Cardiac muscle cell (in vitro differentiated cells and primary cell): Measurements from ENCODE around the gene CLCA2. TPM values are rescaled to one million over a fixed set of nuclear protein-coding genes. Genes with fewer than 3 reads are reported as not detected.
A peak's percentile ranks its signal among the peaks of the same experiment; 100 is the strongest.

Experiments
- DNase-seq, 2 donors: peaks; one replicate each; pipeline versions ENCODE4 v3.0.0 to v3.0.0-alpha.2; 2010 to 2017; ENCODE audit warnings: low read depth in 1 of 2, low spot score in 1 of 2
- H3K27ac ChIP-seq: fragments of 200-600 bp; sonication (generic); 2 replicates; pipeline ENCODE4 v1.5.1; 2016
- H3K27me3 ChIP-seq: fragments of 200-600 bp; sonication (generic); 2 replicates; pipeline ENCODE4 v1.6.0; 2016; ENCODE audit warnings: control low read depth
- H3K36me3 ChIP-seq: fragments of 200-600 bp; sonication (generic); 2 replicates; pipeline ENCODE4 v1.5.1; 2016; ENCODE audit warnings: control low read depth
- H3K4me1 ChIP-seq: fragments of 200-600 bp; sonication (generic); 2 replicates; pipeline ENCODE4 v1.8.1; 2017; ENCODE audit warnings: low read depth, mild to moderate bottlenecking, mixed run types
- H3K4me3 ChIP-seq: fragments of 200-600 bp; sonication (generic); 2 replicates; pipeline ENCODE4 v1.5.1; 2016; ENCODE audit warnings: mild to moderate bottlenecking
- H3K9me3 ChIP-seq: fragments of 200-600 bp; sonication (generic); 2 replicates; pipeline ENCODE4 v1.5.1; 2017; ENCODE audit warnings: low read depth, mild to moderate bottlenecking, control low read depth
- polyA plus RNA-seq: library from polyadenylated mRNA; unstranded; fragments of >200 nt; fragmentation: Nextera tagmentation; extraction: Ambion mirVana; gene quantifications from 2 replicates; pipeline ENCODE4 v1.2.1, GENCODE V29; 2016
- total RNA-seq: library from RNA; depleted of rRNA; stranded (reverse); fragments of >200 nt; gene quantifications from 2 replicates; pipeline ENCODE4 v1.2.3, GENCODE V29; 2016
- TF ChIP-seq, protein P1 (sequence below): IDR thresholded peaks from 2 replicates; pipeline ENCODE4 v1.5.1; 2012; ENCODE audit warnings: low read depth, mild to moderate bottlenecking, low read length

CLCA2 gene
- total and polyA plus RNA-seq, 2 experiments from 2014 or later, result not detected

- Histone ChIP-seq H3K4me1 (peaks cover 7% of the 10 kb centered on the region), H3K27ac (no peak overlapping the region), H3K4me3 (no peak overlapping the region), H3K9me3 (no peaks in the 10 kb centered on the region), H3K36me3 (no peaks in the 10 kb centered on the region), H3K27me3 (no peaks in the 10 kb centered on the region)
- peak in 1 of 2 donors; percentile 53 for DNase-seq
- TF ChIP-seq, protein P1, sequence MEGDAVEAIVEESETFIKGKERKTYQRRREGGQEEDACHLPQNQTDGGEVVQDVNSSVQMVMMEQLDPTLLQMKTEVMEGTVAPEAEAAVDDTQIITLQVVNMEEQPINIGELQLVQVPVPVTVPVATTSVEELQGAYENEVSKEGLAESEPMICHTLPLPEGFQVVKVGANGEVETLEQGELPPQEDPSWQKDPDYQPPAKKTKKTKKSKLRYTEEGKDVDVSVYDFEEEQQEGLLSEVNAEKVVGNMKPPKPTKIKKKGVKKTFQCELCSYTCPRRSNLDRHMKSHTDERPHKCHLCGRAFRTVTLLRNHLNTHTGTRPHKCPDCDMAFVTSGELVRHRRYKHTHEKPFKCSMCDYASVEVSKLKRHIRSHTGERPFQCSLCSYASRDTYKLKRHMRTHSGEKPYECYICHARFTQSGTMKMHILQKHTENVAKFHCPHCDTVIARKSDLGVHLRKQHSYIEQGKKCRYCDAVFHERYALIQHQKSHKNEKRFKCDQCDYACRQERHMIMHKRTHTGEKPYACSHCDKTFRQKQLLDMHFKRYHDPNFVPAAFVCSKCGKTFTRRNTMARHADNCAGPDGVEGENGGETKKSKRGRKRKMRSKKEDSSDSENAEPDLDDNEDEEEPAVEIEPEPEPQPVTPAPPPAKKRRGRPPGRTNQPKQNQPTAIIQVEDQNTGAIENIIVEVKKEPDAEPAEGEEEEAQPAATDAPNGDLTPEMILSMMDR, result no peak
Measured at GRCh38 chr1:86394416-86394815, 29.6 kb upstream of the CLCA2 start.

DNA sequence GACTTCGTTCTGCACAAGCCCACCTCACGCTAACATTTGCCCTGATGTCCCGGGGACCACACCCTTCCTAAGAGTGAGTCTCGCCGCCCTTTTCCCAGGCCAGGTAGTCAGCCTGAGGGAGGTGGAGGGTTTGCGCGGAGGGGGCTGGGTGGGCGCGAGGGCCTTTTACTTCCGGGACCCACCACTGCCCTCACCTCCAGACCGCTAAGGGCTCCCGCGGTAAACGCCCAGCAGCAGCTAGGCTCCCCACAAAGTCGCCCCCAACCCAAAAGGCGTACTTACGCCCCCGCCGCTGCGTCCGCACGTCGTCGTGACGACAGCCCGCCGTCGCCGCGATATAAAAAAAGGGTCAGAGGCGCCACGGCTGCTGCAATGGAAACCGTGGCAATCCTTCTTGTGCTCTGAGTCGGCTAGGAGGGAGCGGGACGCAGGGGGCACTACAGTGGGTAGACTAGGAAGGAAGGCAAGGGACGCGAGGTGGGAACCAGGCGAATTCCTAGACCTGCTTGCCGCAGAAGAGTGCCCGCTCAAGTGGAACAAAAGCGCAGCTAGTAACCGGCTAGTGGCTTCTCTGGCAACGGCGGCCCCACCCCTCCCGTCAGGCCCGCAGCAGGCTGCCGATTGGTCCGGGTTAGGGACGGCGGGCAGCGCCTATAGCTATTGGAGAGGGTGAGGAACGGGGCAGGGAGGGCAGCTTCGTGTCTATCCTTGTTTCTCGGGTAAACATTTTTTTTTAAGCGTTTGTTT lies 28.0 kb upstream of the CLCA2 start, which contains the start of gene ODF2L:
Gene ODF2L (minus strand): TSS at position 573 of the 747 bp plus-strand sequence. CDS start 9,296 bp downstream, outside the sequence.
- H3K27ac ChIP-seq, result peak within 1 kb of the TSS; percentile 89
- TF ChIP-seq, protein P1, result no peak
- H3K27me3 ChIP-seq, result no peaks in the 10 kb centered on the region
- no peaks in the 10 kb centered on the region for H3K36me3 ChIP-seq
- H3K4me3 ChIP-seq, result peak within 1 kb of the TSS; percentile 96
- H3K4me1 ChIP-seq, result peaks cover 7% of the 10 kb centered on the region
- no peaks in the 10 kb centered on the region for H3K9me3 ChIP-seq
- DNase-seq, result peak; percentile 90 to 92

DNA sequence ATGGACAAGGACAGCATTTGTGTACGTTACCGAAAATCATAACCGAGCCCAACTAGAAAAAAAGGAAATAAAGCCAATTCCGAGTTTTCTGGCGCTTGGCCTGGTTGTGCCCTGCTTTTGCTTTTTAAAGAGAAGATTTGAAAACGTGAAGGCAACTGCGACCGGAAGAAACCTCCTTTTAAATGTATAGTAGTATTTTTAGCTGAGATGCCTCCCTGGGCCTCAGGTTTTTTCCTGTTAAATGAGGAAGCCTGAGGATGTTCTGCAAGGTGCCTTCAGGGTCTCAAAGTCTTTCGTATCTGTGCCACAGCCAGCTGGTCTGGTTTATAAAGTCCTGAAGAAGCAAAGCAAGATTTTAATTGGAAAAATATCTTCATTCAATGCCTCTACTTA lies 27.5 kb upstream of the CLCA2 start:
- TF ChIP-seq, protein P1, result no peak
- H3K27ac ChIP-seq, result peak overlapping the region; percentile 89
- no peaks in the 10 kb centered on the region for H3K9me3 ChIP-seq
- H3K27me3 ChIP-seq, result no peaks in the 10 kb centered on the region
- H3K4me1 ChIP-seq, result peaks cover 7% of the 10 kb centered on the region
- H3K4me3 ChIP-seq, result peak overlapping the region; percentile 96
- H3K36me3 ChIP-seq, result no peaks in the 10 kb centered on the region
- DNase-seq, result no peak

GRCh38 chr1:86409416-86410021 lies 14.5 kb upstream of the CLCA2 start:
- Histone ChIP-seq H3K4me1 (no peaks in the 10 kb centered on the region), H3K27ac (no peak overlapping the region), H3K36me3 (no peaks in the 10 kb centered on the region), H3K4me3 (no peak overlapping the region), H3K9me3 (no peaks in the 10 kb centered on the region), H3K27me3 (no peaks in the 10 kb centered on the region)
- TF ChIP-seq, protein P1, result no peak
- no peak for DNase-seq

DNA sequence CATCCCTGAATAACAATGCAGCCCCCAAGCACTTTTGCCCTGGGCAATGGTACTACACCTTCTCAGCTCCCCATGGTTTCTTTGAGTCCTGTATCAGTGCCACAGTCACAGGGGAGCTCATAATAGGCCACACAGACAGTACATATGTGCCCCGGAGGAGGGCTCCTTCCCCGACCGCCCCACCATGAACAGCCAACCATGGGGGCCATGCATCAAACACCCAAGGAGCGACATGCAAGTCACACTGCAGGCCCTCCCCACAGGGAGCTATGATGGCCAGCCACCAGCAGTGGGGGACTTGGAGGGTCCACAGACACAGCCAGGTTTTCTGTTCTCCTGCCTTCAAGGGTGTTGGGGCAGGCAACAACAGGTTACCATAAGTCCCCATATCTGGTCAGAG lies 13.1 kb upstream of the CLCA2 start:
- TF ChIP-seq, protein P1, result no peak
- no peak overlapping the region for H3K27ac ChIP-seq
- H3K36me3 ChIP-seq, result no peaks in the 10 kb centered on the region

More for the DNA sequence above, 13.1 kb upstream of the CLCA2 start:
- no peaks in the 10 kb centered on the region for H3K9me3 ChIP-seq
- H3K4me3 ChIP-seq, result no peak overlapping the region
- H3K27me3 ChIP-seq, result no peaks in the 10 kb centered on the region
- no peak for DNase-seq
- H3K4me1 ChIP-seq, result no peaks in the 10 kb centered on the region
